HG03060 (cell line): ENCODE results near the gene GLI3.
A peak's percentile ranks its signal among the peaks of the same experiment; 100 is the strongest.

Experiments
- ATAC-seq: cut with Tn5 transposase; IDR thresholded peaks from one replicate; pipeline ENCODE4 v1.9.1; 2021; ENCODE audit warnings: low read depth, moderate number of reproducible peaks; ENCODE audit not compliant: unreplicated experiment

The GLI3 gene

GRCh38 chr7:42237811-42238541 lies 967 bp upstream of the GLI3 start:
- no peak for ATAC-seq

- no peak for ATAC-seq
Measured at GRCh38 chr7:42236266-42236975, 588 bp downstream of the GLI3 start.

GRCh38 chr7:42235741-42236161 lies 1.3 kb downstream of the GLI3 start:
- ATAC-seq = no peak

- no peak for ATAC-seq
Measured at GRCh38 chr7:42234736-42235135, 2.3 kb downstream of the GLI3 start.

- no peak for ATAC-seq
Measured at GRCh38 chr7:42233695-42234331, 3.2 kb downstream of the GLI3 start.

GRCh38 chr7:42233171-42233570 lies 3.8 kb downstream of the GLI3 start:
- no peak for ATAC-seq

- no peak for ATAC-seq
Measured at GRCh38 chr7:42232275-42232674, 4.7 kb downstream of the GLI3 start.

GRCh38 chr7:42231043-42231787 lies 5.8 kb downstream of the GLI3 start:
- no peak for ATAC-seq

GRCh38 chr7:42227936-42228591 lies 8.9 kb downstream of the GLI3 start:
- ATAC-seq = no peak

- ATAC-seq = peak; percentile 77
Measured at GRCh38 chr7:42227541-42227935, 9.5 kb downstream of the GLI3 start.

- ATAC-seq = no peak
Measured at GRCh38 chr7:42227021-42227420, 10.0 kb downstream of the GLI3 start.

GRCh38 chr7:42226354-42226941 lies 10.6 kb downstream of the GLI3 start:
- ATAC-seq = no peak

GRCh38 chr7:42224391-42225003 lies 12.5 kb downstream of the GLI3 start:
- no peak for ATAC-seq

- no peak for ATAC-seq
Measured at GRCh38 chr7:42222891-42223290, 14.1 kb downstream of the GLI3 start.

GRCh38 chr7:42222125-42222524 lies 14.9 kb downstream of the GLI3 start:
- no peak for ATAC-seq

- no peak for ATAC-seq
Measured at GRCh38 chr7:42221304-42221703, 15.7 kb downstream of the GLI3 start.

GRCh38 chr7:42219447-42219846 lies 17.6 kb downstream of the GLI3 start:
- no peak for ATAC-seq

- ATAC-seq = no peak
Measured at GRCh38 chr7:42218248-42218647, 18.8 kb downstream of the GLI3 start.

- no peak for ATAC-seq
Measured at GRCh38 chr7:42217548-42217947, 19.5 kb downstream of the GLI3 start.

GRCh38 chr7:42217053-42217452 lies 20.0 kb downstream of the GLI3 start:
- no peak for ATAC-seq
